PC-9 (cell line): ENCODE data around the gene CLCN1.

ENCODE experiments used
- EZH2 ChIP-seq: fragments of 200-600 bp; sonication (generic); IDR thresholded peaks from 2 replicates; pipeline ENCODE4 v1.8.0; 2017; ENCODE audit warnings: antibody characterized with exemption, low read depth
- TF ChIP-seq, protein P1 (sequence below): fragments of 200-600 bp; sonication (generic); conservative IDR thresholded peaks from 2 replicates; pipeline ENCODE4 v1.6.1; 2017; ENCODE audit warnings: mixed run types, antibody characterized with exemption, mild to moderate bottlenecking, moderate library complexity

DNA sequence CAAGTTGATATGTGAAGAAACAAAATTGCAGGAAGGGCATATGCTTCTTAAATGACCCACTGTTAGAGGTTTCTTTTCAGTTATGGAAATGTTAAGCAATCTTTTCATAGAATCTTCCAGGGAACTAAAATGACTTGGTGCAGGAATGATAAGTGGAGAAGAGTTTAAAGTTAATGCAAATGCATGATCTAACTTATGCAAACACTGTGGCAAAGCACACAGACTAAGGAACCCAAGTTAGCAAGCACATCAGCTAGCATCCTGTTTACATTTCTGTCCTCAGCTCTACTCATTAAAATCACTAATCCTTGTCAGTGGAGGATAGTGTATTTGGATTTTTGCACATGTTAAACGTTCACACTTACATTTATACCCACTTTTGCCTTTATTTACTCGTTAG, 9.3 kb downstream of the CLCN1 start:
- TF ChIP-seq, protein P1, sequence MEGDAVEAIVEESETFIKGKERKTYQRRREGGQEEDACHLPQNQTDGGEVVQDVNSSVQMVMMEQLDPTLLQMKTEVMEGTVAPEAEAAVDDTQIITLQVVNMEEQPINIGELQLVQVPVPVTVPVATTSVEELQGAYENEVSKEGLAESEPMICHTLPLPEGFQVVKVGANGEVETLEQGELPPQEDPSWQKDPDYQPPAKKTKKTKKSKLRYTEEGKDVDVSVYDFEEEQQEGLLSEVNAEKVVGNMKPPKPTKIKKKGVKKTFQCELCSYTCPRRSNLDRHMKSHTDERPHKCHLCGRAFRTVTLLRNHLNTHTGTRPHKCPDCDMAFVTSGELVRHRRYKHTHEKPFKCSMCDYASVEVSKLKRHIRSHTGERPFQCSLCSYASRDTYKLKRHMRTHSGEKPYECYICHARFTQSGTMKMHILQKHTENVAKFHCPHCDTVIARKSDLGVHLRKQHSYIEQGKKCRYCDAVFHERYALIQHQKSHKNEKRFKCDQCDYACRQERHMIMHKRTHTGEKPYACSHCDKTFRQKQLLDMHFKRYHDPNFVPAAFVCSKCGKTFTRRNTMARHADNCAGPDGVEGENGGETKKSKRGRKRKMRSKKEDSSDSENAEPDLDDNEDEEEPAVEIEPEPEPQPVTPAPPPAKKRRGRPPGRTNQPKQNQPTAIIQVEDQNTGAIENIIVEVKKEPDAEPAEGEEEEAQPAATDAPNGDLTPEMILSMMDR: no peak
- no peak for TF ChIP-seq EZH2
